Chondrocyte (in vitro differentiated cells): ENCODE data around the gene MAPKAP1. TPM values are rescaled to one million over a fixed set of nuclear protein-coding genes. Genes with fewer than 3 reads are reported as not detected.

Experiments used
- DNase-seq: peaks from one replicate; pipeline ENCODE4 v3.0.0; 2021; ENCODE audit warnings: mixed read lengths, low spot score
- H3K27ac Mint-ChIP-seq: one replicate; pipeline ENCODE4 v1.8.0; 2021; ENCODE audit warnings: mild to moderate bottlenecking, moderate library complexity, mixed read lengths; ENCODE audit not compliant: unreplicated experiment
- H3K27me3 Mint-ChIP-seq: 2 replicates; pipeline ENCODE4 v1.8.0; 2021; ENCODE audit warnings: low read depth, mixed read lengths
- H3K36me3 Mint-ChIP-seq: 2 replicates; pipeline ENCODE4 v1.8.0; 2021; ENCODE audit warnings: low read depth, mixed read lengths
- H3K4me1 Mint-ChIP-seq: 2 replicates; pipeline ENCODE4 v1.8.0; 2021; ENCODE audit warnings: low read depth, mild to moderate bottlenecking, mixed read lengths
- H3K4me3 Mint-ChIP-seq: one replicate; pipeline ENCODE4 v1.8.0; 2021; ENCODE audit warnings: mild to moderate bottlenecking, moderate library complexity, mixed read lengths; ENCODE audit not compliant: unreplicated experiment
- H3K9me3 Mint-ChIP-seq: 2 replicates; pipeline ENCODE4 v1.8.0; 2021; ENCODE audit warnings: low read depth, mixed read lengths
- total RNA-seq: library from RNA; stranded (reverse); gene quantifications from 3 replicates; pipeline ENCODE4 v1.2.1, GENCODE V29; 2021
- TF ChIP-seq, protein P1 (sequence below): fragments of 200-600 bp; sonication (generic); IDR thresholded peaks from 2 replicates; pipeline ENCODE4 v1.5.0; 2021; ENCODE audit warnings: antibody characterized with exemption, mild to moderate bottlenecking, moderate library complexity

The MAPKAP1 gene
- total RNA-seq, 1 donor from 2014 or later = 91.5 TPM

GRCh38 chr9:125504616-125505015 lies 202.4 kb downstream of the MAPKAP1 start:
- DNase-seq = no peak
- Mint-ChIP-seq H3K4me3 (no peak overlapping the region), H3K36me3 (peaks cover 6% of the 10 kb centered on the region), H3K4me1 (peaks cover 19% of the 10 kb centered on the region), H3K27ac (no peak overlapping the region), H3K9me3 (peaks cover 4% of the 10 kb centered on the region), H3K27me3 (no peaks in the 10 kb centered on the region)
- TF ChIP-seq, protein P1, sequence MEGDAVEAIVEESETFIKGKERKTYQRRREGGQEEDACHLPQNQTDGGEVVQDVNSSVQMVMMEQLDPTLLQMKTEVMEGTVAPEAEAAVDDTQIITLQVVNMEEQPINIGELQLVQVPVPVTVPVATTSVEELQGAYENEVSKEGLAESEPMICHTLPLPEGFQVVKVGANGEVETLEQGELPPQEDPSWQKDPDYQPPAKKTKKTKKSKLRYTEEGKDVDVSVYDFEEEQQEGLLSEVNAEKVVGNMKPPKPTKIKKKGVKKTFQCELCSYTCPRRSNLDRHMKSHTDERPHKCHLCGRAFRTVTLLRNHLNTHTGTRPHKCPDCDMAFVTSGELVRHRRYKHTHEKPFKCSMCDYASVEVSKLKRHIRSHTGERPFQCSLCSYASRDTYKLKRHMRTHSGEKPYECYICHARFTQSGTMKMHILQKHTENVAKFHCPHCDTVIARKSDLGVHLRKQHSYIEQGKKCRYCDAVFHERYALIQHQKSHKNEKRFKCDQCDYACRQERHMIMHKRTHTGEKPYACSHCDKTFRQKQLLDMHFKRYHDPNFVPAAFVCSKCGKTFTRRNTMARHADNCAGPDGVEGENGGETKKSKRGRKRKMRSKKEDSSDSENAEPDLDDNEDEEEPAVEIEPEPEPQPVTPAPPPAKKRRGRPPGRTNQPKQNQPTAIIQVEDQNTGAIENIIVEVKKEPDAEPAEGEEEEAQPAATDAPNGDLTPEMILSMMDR = no peak

GRCh38 chr9:125497906-125498305 lies 209.1 kb downstream of the MAPKAP1 start:
- TF ChIP-seq, protein P1 = no peak
- peaks cover 4% of the 10 kb centered on the region for H3K9me3 Mint-ChIP-seq
- H3K4me3 Mint-ChIP-seq = no peak overlapping the region
- H3K27ac Mint-ChIP-seq = no peak overlapping the region
- peaks cover 30% of the 10 kb centered on the region for H3K4me1 Mint-ChIP-seq
- DNase-seq = no peak
- no peaks in the 10 kb centered on the region for H3K27me3 Mint-ChIP-seq
- peaks cover 4% of the 10 kb centered on the region for H3K36me3 Mint-ChIP-seq

- H3K4me3 Mint-ChIP-seq = no peak overlapping the region
- peaks cover 4% of the 10 kb centered on the region for H3K9me3 Mint-ChIP-seq
- no peaks in the 10 kb centered on the region for H3K27me3 Mint-ChIP-seq
- H3K36me3 Mint-ChIP-seq = peaks cover 4% of the 10 kb centered on the region
- H3K4me1 Mint-ChIP-seq = peaks cover 30% of the 10 kb centered on the region
- DNase-seq = no peak
- H3K27ac Mint-ChIP-seq = no peak overlapping the region
- TF ChIP-seq, protein P1 = no peak
Measured at GRCh38 chr9:125497478-125497877, 209.5 kb downstream of the MAPKAP1 start.

- no peak for DNase-seq
- H3K27ac Mint-ChIP-seq = no peak overlapping the region
- H3K4me1 Mint-ChIP-seq = peaks cover 29% of the 10 kb centered on the region
- no peak overlapping the region for H3K4me3 Mint-ChIP-seq
- peaks cover 1% of the 10 kb centered on the region for H3K36me3 Mint-ChIP-seq
- no peaks in the 10 kb centered on the region for H3K27me3 Mint-ChIP-seq
- TF ChIP-seq, protein P1 = no peak
- peaks cover 4% of the 10 kb centered on the region for H3K9me3 Mint-ChIP-seq
Measured at GRCh38 chr9:125496313-125496834, 210.6 kb downstream of the MAPKAP1 start.

DNA sequence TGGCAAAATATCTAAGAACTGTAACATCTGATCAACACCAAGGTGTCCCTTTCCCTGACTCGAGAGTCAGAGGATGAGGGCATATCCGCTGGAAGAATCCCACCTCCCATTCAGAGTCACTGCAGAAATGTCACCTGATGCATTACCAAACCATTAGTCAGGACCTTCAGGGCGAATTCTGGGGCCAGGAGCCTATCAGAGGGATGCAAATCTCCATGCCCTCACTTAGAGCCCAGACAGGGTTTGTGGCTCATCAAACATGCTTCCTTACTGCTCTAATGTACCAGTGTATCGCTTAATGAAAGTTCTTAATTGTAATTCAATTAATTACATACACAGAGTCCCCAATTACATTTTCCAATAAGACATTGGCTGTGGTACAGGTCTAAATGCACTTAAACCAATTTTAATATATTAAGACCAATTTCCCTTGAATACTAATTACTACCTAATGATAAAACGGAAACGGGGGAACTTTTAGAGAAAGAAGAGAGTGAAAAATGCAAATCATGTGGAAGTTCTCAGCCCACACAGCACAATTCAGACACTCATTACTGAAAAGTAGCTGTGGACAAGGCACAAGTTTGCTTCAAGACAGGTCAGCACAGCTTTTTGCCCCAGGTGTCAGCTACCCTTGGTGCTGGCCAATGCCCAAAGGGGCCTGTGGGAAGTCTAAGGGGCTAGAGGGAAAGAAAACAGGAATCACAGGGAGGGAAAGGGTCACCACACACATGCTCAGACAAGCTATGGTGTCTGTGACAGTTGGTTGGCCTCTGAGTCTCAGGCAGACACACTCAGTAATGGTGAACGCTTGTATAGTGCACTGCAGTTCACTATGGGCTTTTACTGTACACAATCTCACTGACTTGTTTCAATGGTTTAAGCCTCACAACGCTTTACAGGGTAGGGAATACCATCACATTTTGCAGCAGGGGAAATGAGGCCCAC lies 211.6 kb downstream of the MAPKAP1 start:
- no peak overlapping the region for H3K4me3 Mint-ChIP-seq
- H3K27me3 Mint-ChIP-seq = no peaks in the 10 kb centered on the region
- peaks cover 19% of the 10 kb centered on the region for H3K4me1 Mint-ChIP-seq
- no peaks in the 10 kb centered on the region for H3K9me3 Mint-ChIP-seq
- TF ChIP-seq, protein P1 = no peak
- DNase-seq = no peak
- H3K36me3 Mint-ChIP-seq = peaks cover 1% of the 10 kb centered on the region
- no peak overlapping the region for H3K27ac Mint-ChIP-seq
